GM12892 (cell line): ENCODE measurements around the gene TMEM143.

Source experiments
- POLR2A ChIP-seq: IDR thresholded peaks from 2 replicates; pipeline ENCODE4 v1.6.1; 2011; ENCODE audit warnings: low read depth, low read length, control low read depth
- POLR2AphosphoS5 ChIP-seq: IDR thresholded peaks from 2 replicates; pipeline ENCODE4 v1.6.1; 2011; ENCODE audit warnings: low read depth, low read length, control low read depth

- TF ChIP-seq POLR2A (no peak; the same call in 1 of the 2 replicates), POLR2AphosphoS5 (no peak; the same call in 1 of the 2 replicates)
These were observed 285 bp downstream of the TMEM143 start for GRCh38 chr19:48363500-48363809.
